MCF 10A (cell line): ENCODE results near the gene PNPLA2. TPM values are rescaled to one million over a fixed set of nuclear protein-coding genes. Genes with fewer than 3 reads are reported as not detected.

Experiments used
- BruUV-seq: library from RNA; stranded (reverse); fragments of 400-500 nt; replicated peaks from 2 replicates; lab custom pipeline; 2021; lab: Mats Ljungman, UMichigan
- CTCF ChIA-PET: fragments of 300-600 bp; sonication (Branson Sonifier 250); formaldehyde crosslinking; extraction: SDS; loops from one replicate; lab custom pipeline; 2021; ENCODE audit warnings: antibody characterized with exemption, inconsistent platforms; lab: Yijun Ruan, JAX
- POLR2A ChIA-PET: fragments of 300-600, 350-650 bp; sonication (Branson Sonifier 250); formaldehyde crosslinking; extraction: SDS; loops from one replicate; lab custom pipeline; 2020; ENCODE audit warnings: antibody characterized with exemption, inconsistent platforms; lab: Yijun Ruan, JAX
- DNase-seq: peaks from one replicate; pipeline ENCODE4 v3.0.0-alpha.2; 2018; ENCODE audit not compliant: unreplicated experiment
- H3K27ac Mint-ChIP-seq: one replicate; pipeline ENCODE4 v1.8.0; 2022; ENCODE audit warnings: mild to moderate bottlenecking, low read depth, mixed read lengths; ENCODE audit not compliant: unreplicated experiment
- H3K27me3 Mint-ChIP-seq: one replicate; pipeline ENCODE4 v1.8.0; 2022; ENCODE audit warnings: mixed read lengths; ENCODE audit not compliant: insufficient read depth, unreplicated experiment
- H3K36me3 Mint-ChIP-seq: one replicate; pipeline ENCODE4 v1.8.0; 2022; ENCODE audit warnings: mild to moderate bottlenecking, moderate library complexity, mixed read lengths; ENCODE audit not compliant: insufficient read depth, unreplicated experiment
- H3K4me1 Mint-ChIP-seq: one replicate; pipeline ENCODE4 v1.8.0; 2022; ENCODE audit warnings: mixed read lengths; ENCODE audit not compliant: insufficient read depth, unreplicated experiment
- H3K4me3 Mint-ChIP-seq: one replicate; pipeline ENCODE4 v1.8.0; 2022; ENCODE audit warnings: mild to moderate bottlenecking, moderate library complexity, mixed read lengths; ENCODE audit not compliant: unreplicated experiment
- H3K9me3 Mint-ChIP-seq: one replicate; pipeline ENCODE4 v1.8.0; 2022; ENCODE audit warnings: mixed read lengths; ENCODE audit not compliant: unreplicated experiment
- CTCF ChIP-seq: fragments of 200-600 bp; IDR thresholded peaks from one replicate; pipeline ENCODE4 v1.8.0; 2022; ENCODE audit warnings: antibody characterized with exemption, mild to moderate bottlenecking; ENCODE audit not compliant: unreplicated experiment
- intact Hi-C: fragments of 100-400 bp; cut with micrococcal nuclease; formaldehyde crosslinking; loops from 2 replicates; pipeline ENCODE4 v1.14.1; 2022
- total RNA-seq: library from RNA; stranded (reverse); gene quantifications from 2 replicates; pipeline ENCODE4 v1.2.3, GENCODE V29; 2022

The PNPLA2 gene
- total RNA-seq, 1 experiment from 2014 or later = 112 TPM

DNA sequence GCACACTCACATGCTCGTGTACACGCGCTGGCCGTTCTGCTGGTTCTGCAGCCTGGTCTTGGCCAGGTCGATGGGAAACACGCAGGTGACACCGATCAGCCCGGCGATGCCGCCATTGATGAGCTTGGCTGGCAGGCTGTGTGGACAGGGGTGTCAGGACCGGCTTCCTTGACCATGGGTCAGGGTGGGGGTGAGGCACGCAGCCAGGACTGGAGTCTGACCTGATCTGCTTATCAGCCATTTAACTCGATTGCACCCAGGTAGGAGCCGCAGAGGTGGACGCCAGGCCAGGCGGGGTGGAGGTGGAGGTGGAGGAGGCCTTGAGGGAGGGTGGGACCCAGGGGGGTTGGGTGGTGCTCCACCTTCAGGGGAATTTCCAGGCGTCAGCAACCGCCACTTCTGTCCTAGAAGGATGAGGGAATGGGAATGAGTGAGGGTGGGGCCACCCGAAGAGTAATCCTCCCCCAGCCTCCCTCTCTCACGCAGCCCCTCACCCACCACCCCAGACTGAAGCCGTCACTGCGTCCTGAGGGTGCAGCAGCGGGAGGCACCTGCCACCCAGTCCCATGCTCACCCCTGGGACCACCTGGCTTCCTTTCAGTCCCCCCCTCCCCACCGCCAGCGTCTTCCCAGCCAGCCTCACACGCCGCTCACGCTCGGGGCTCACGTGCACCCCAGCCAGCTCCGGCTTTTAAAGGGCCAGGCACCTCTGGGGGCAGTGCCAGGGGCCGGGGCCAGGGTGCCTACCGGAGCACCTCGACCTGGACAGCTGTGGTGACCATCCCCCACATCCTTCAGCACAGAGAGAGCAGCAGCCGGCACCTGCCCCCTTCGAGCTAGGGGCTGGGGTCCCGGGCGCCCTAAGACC, 23.7 kb upstream of the PNPLA2 start:
- Mint-ChIP-seq H3K4me1 (no peaks in the 10 kb centered on the region), H3K27me3 (no peaks in the 10 kb centered on the region), H3K9me3 (no peaks in the 10 kb centered on the region), H3K4me3 (peak overlapping the region; percentile 84), H3K27ac (peak overlapping the region; percentile 94), H3K36me3 (peaks cover 29% of the 10 kb centered on the region)
- ChIA-PET CTCF (interaction anchor here (1.8 kb wide), 1 partner anchor 11 kb away, joined by 4 read pairs; no protein-coding TSS in a partner anchor), POLR2A (interaction anchor here (0.6 to 3.8 kb wide), 13 partner anchors 9 to 99 kb away, joined by 3 to 41 read pairs (median 10); partner anchors contain the start of genes GATD1, PNPLA2, RPLP2 and TALDO1)
- BruUV-seq = no TSS peak
- intact Hi-C loops = loop anchor here (5.0 kb wide), 1 partner anchor 33 kb away; no protein-coding TSS in a partner anchor
- DNase-seq = no peak
- TF ChIP-seq CTCF = no peak

- CTCF ChIA-PET = interaction anchor here (0.5 to 1.8 kb wide), 3 partner anchors 12 to 255 kb away, joined by 3 to 4 read pairs (median 3); partner anchors contain the start of gene TALDO1
- Mint-ChIP-seq H3K27ac (peak overlapping the region; percentile 94), H3K36me3 (peaks cover 33% of the 10 kb centered on the region), H3K4me1 (no peaks in the 10 kb centered on the region), H3K27me3 (no peaks in the 10 kb centered on the region), H3K4me3 (peak overlapping the region; percentile 84), H3K9me3 (no peaks in the 10 kb centered on the region)
- intact Hi-C loops = loop anchor here (2.0 to 5.0 kb wide), 2 partner anchors 34 to 133 kb away; no protein-coding TSS in a partner anchor
- POLR2A ChIA-PET = interaction anchor here (0.6 to 3.8 kb wide), 21 partner anchors 8 to 228 kb away, joined by 3 to 41 read pairs (median 6); partner anchors contain the start of genes CD151, GATD1, PNPLA2 and RPLP2
- no peak for TF ChIP-seq CTCF
- BruUV-seq = no TSS peak
- DNase-seq = peak; percentile 76
Observed at GRCh38 chr11:795634-796564, 22.8 kb upstream of the PNPLA2 start.

DNA sequence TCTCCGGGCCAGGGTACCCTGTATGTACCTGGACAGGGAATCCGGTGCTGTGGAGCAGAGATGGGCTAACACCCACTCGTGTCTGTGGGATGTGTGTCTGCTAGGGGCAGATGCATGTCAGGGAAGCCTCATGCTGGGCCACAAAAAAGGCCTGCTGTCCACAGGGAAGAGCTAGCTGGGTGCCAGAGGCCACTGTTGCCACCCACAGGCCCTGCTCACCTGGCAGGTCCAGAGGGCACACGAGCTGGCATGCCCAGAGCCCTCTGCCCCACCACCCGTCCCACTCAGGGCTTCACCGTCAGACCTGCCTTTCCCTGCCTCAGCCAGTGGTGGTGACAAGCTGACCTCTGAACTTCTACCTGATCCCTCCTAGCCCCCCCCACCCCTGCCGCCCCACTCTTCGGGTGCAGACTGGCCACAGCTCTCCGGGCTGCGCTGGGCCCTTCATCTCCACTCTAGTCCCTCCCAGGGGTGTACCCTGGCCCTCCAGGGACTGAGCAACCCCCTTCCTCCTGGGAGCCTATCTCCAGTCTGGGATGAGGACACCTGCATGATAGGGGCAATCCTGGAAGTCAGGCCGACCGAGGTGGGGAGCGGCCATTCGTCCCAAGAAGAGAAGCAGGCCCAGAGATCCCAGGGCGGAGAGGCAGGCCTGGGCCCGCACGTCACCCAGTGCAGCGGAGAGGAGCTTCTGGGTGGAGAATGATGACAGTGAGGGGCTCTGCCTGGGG, 22.0 kb upstream of the PNPLA2 start:
- intact Hi-C loops = loop anchor here (2.0 to 5.0 kb wide), 2 partner anchors 34 to 134 kb away; no protein-coding TSS in a partner anchor

More for the DNA sequence above, 22.0 kb upstream of the PNPLA2 start:
- ChIA-PET CTCF (interaction anchor here (0.5 to 1.8 kb wide), 4 partner anchors 13 to 254 kb away, joined by 3 to 4 read pairs (median 3); partner anchors contain the start of gene TALDO1), POLR2A (interaction anchor here (0.6 to 3.8 kb wide), 22 partner anchors 7 to 1296 kb away, joined by 3 to 41 read pairs (median 6); partner anchors contain the start of genes CD151, GATD1, PNPLA2 and RPLP2)
- H3K27ac Mint-ChIP-seq = peak overlapping the region; percentile 94
- H3K36me3 Mint-ChIP-seq = peaks cover 28% of the 10 kb centered on the region
- H3K9me3 Mint-ChIP-seq = no peaks in the 10 kb centered on the region
- H3K27me3 Mint-ChIP-seq = no peaks in the 10 kb centered on the region
- BruUV-seq = no TSS peak
- no peaks in the 10 kb centered on the region for H3K4me1 Mint-ChIP-seq
- TF ChIP-seq CTCF = no peak
- DNase-seq = no peak
- peak overlapping the region; percentile 84 for H3K4me3 Mint-ChIP-seq
